Measurements from ENCODE around the gene SERPINB8. TPM values are rescaled to one million over a fixed set of nuclear protein-coding genes. Genes with fewer than 3 reads are reported as not detected.

The SERPINB8 gene
- total RNA-seq, 4 donors from 2014 or later, result 2.8 to 8.8 (median 5.3) TPM

DNA sequence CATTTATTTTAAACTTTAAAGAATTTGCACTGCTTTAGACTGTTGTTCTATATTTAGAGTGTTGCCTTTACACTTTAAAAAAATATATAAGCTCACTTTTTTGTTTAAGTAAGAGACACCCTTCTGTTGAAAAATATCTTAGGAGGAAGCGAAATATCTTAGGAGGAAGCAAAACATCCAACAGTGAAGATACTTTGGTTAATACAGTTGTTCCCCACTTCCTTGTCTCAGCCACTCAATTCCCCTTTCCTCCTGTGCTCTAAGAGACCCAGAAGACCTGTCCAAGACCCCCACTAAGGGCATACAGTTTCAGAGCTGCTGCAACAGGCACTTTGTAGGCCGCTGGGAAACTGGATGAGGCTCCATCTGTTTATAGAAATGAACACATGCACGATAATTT, 5.7 kb downstream of the SERPINB8 start:
- TF ChIP-seq, protein P1, sequence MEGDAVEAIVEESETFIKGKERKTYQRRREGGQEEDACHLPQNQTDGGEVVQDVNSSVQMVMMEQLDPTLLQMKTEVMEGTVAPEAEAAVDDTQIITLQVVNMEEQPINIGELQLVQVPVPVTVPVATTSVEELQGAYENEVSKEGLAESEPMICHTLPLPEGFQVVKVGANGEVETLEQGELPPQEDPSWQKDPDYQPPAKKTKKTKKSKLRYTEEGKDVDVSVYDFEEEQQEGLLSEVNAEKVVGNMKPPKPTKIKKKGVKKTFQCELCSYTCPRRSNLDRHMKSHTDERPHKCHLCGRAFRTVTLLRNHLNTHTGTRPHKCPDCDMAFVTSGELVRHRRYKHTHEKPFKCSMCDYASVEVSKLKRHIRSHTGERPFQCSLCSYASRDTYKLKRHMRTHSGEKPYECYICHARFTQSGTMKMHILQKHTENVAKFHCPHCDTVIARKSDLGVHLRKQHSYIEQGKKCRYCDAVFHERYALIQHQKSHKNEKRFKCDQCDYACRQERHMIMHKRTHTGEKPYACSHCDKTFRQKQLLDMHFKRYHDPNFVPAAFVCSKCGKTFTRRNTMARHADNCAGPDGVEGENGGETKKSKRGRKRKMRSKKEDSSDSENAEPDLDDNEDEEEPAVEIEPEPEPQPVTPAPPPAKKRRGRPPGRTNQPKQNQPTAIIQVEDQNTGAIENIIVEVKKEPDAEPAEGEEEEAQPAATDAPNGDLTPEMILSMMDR (IDR thresholded peaks at IDR 0.05), result no peak
- no peak for TF ChIP-seq POLR2A (IDR thresholded peaks at IDR 0.05)
- DNase-seq, result no peak
- H3K4me1 ChIP-seq, result peaks cover 4 to 6% of the 10 kb centered on the region in 2 donors
- H3K27me3 ChIP-seq, result no peaks in the 10 kb centered on the region
- no peaks in the 10 kb centered on the region for H3K9me3 ChIP-seq
- 85 to 87% methylated on average over 3 of the region's 3 CpGs for whole genome bisulfite sequencing, 2 donors
- H3K27ac ChIP-seq, result no peak overlapping the region
- no peaks in the 10 kb centered on the region for H3K36me3 ChIP-seq
- intact Hi-C loops (cut with DNase I), result no loop called here
- no peak overlapping the region for H3K4me3 ChIP-seq (replicated peaks in 1 of 3)

DNA sequence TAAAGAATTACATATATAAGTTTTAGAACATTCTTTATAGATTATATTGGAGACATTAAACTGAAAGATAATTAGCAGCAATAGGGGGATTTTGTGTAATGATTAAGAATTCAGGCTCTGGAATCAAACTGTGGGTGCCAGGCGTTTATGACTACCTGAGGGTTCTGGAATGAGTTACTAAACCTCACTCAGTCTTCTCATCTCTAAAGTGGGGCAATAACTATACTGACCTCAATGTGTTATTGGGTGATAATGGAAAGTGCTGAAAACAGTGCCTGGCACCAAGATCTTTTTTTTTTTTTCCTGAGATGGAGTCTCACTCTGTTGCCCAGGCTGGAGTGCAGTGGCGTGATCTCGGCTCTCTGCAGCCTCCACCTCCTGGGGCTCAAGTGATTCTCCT, 7.2 kb downstream of the SERPINB8 start:
- TF ChIP-seq, protein P1 (IDR thresholded peaks at IDR 0.05), result no peak
- no peak for TF ChIP-seq POLR2A (IDR thresholded peaks at IDR 0.05)
- no peak overlapping the region for H3K27ac ChIP-seq
- H3K27me3 ChIP-seq, result no peaks in the 10 kb centered on the region
- DNase-seq, result no peak
- H3K4me3 ChIP-seq (replicated peaks in 1 of 3), result no peak overlapping the region
- intact Hi-C loops (cut with DNase I), result no loop called here
- H3K36me3 ChIP-seq, result peaks cover 1 to 4% of the 10 kb centered on the region in 2 donors
- WGBS, 2 donors, result 91 to 95% methylated on average over 3 of the region's 3 CpGs
- H3K4me1 ChIP-seq, result peaks cover 0 to 4% of the 10 kb centered on the region in 2 donors
- no peaks in the 10 kb centered on the region for H3K9me3 ChIP-seq

DNA sequence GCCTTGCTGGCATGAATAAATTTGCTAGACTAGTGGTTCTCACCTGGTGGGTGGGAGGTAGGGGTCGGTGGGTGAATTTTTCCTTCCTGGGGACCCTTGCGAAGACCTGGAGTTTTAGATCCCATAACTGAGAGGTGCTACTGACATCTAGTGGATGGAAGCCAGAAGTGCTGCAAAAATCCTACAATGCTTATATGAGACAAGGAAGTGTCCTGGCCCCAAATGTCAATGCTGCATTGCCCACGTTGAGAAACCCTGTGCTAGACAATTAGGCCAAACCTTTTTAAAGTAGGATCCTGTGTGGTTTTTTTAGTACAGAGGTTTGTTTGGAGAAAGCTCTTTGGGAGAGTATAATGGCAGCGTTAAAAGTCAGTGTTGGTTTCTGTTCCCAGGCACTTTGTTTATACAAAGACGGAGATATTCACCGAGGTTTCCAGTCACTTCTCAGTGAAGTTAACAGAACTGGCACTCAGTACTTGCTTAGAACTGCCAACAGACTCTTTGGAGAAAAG, 9.6 kb downstream of the SERPINB8 start:
- no peak overlapping the region for H3K4me3 ChIP-seq (replicated peaks in 1 of 3)
- 4 to 15% methylated on average over 6 of the region's 6 CpGs for WGBS, 2 donors
- no peaks in the 10 kb centered on the region for H3K27me3 ChIP-seq
- peak; percentile 52 to 57 for DNase-seq
- peaks cover 8 to 14% of the 10 kb centered on the region in 2 donors for H3K36me3 ChIP-seq
- no peaks in the 10 kb centered on the region for H3K9me3 ChIP-seq
- TF ChIP-seq, protein P1 (IDR thresholded peaks at IDR 0.05), result peak; percentile 56 to 82 (median 77)
- no peak for TF ChIP-seq POLR2A (IDR thresholded peaks at IDR 0.05)
- H3K4me1 ChIP-seq, result peaks cover 0 to 4% of the 10 kb centered on the region in 2 donors
- peak overlapping the region in 2 of 3 donors; percentile 41 to 64 for H3K27ac ChIP-seq
- intact Hi-C loops (cut with DNase I), result no loop called here

DNA sequence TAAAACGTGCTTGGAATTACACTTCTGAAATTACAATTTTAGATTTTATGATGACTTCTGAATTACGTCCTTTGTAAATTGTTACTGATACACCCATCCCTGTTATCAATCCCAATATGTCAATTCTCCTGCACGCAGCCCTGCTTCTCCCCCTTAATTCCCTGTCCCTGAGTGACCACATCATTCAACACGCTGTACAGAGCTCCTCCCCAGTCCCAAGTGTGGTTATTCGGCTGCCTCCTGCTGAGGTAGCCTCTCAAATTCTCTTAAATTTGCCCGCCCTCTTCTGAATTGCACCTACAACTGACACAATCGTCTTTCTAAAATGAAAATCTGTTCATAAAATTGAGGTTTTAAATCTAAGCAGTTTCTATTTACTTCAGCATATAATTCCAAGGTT, 10.1 kb downstream of the SERPINB8 start:
- H3K36me3 ChIP-seq, result peaks cover 8 to 14% of the 10 kb centered on the region in 2 donors
- 68 to 77% methylated on average over 7 of the region's 7 CpGs for WGBS, 2 donors
- H3K4me1 ChIP-seq, result peaks cover 0 to 4% of the 10 kb centered on the region in 2 donors
- H3K4me3 ChIP-seq (replicated peaks in 1 of 3), result no peak overlapping the region
- H3K9me3 ChIP-seq, result no peaks in the 10 kb centered on the region
- no peak for DNase-seq
- peak overlapping the region in 2 of 3 donors; percentile 41 to 64 for H3K27ac ChIP-seq
- TF ChIP-seq, protein P1 (IDR thresholded peaks at IDR 0.05), result no peak
- no peak for TF ChIP-seq POLR2A (IDR thresholded peaks at IDR 0.05)
- intact Hi-C loops (cut with DNase I), result no loop called here
- H3K27me3 ChIP-seq, result no peaks in the 10 kb centered on the region

DNA sequence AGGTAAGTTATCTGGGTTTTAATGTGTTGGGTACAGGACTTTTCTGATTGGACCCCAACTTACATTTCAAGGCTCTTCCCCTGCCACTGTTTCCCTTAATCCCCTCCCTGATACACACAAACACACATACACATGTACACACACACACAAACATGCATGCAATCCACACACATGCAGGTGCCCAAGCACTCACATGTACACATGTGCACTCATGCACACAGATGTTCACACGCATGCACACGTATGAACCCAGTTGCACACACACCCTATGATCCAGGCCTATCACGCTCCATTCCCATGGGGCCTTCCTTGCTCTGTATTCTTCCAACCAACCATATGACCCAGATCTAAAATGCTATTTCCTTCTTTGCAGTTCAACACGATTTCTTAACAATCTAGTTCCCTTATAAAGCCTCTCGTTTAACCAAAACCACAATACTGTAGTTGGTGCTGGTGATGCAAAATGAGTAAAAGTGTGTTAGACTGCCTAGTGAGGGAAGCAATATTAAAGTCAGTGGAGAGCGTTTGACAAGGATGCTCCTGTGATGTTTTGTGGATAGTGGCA, 11.1 kb downstream of the SERPINB8 start:
- 83 to 93% methylated on average over 6 of the region's 6 CpGs for WGBS, 2 donors
- no peaks in the 10 kb centered on the region for H3K9me3 ChIP-seq
- no peak overlapping the region for H3K4me3 ChIP-seq (replicated peaks in 1 of 3)
- no peaks in the 10 kb centered on the region for H3K27me3 ChIP-seq
- H3K36me3 ChIP-seq, result peaks cover 8 to 14% of the 10 kb centered on the region in 2 donors
- TF ChIP-seq, protein P1 (IDR thresholded peaks at IDR 0.05), result no peak
- TF ChIP-seq POLR2A (IDR thresholded peaks at IDR 0.05), result no peak
- DNase-seq, result no peak
- no peak overlapping the region for H3K27ac ChIP-seq
- intact Hi-C loops (cut with DNase I), result no loop called here
- peaks cover 0 to 4% of the 10 kb centered on the region in 2 donors for H3K4me1 ChIP-seq
